ENCODE results near the gene SORT1.

DNA sequence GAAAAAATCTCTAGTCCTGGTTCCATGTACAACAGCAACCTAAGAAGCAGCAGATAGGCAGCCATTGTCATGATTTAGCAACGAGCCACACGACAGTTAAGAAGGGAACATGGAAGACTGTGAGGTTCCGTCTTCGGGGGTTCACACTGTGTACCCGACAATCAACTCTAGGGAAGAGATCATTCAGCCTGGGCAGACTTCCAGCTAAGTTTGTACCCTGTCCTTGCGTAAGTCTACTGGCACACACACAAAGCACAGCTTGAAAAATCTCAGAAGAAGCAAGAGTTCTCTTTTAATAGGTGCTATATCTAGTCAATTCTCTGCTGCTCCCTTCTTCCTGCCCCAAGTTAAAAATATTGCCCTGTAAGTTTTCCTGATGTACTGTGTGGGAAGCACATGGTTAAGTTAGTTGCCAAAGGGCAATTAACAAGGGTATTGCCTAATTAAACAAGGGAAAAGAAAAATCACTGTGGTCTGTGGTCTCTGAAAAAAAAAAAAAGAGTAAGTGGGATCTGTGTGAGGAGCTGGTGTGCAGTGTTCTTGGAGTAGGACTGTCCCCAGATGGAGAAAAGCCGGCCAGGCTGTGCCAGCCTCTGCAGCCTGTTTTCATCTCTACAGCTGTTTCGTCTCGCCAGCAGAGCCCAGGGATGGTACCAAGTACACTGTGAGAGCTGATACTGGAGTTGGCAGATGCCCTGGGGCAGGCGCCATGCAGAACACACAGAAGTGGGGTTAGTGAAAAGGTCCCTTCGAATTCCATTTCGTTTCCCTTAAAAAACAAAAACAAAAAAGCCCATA lies 84.5 kb downstream of the SORT1 start:
- TF ChIP-seq EZH2 (IDR thresholded peaks at IDR 0.05; ENCODE audit: borderline replicate concordance, low read length), result no peak
- TF ChIP-seq, protein P1, sequence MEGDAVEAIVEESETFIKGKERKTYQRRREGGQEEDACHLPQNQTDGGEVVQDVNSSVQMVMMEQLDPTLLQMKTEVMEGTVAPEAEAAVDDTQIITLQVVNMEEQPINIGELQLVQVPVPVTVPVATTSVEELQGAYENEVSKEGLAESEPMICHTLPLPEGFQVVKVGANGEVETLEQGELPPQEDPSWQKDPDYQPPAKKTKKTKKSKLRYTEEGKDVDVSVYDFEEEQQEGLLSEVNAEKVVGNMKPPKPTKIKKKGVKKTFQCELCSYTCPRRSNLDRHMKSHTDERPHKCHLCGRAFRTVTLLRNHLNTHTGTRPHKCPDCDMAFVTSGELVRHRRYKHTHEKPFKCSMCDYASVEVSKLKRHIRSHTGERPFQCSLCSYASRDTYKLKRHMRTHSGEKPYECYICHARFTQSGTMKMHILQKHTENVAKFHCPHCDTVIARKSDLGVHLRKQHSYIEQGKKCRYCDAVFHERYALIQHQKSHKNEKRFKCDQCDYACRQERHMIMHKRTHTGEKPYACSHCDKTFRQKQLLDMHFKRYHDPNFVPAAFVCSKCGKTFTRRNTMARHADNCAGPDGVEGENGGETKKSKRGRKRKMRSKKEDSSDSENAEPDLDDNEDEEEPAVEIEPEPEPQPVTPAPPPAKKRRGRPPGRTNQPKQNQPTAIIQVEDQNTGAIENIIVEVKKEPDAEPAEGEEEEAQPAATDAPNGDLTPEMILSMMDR (conservative IDR thresholded peaks at IDR 0.05 in 1 of 2, IDR thresholded peaks at IDR 0.05 in 1 of 2; ENCODE audit: extremely low read depth in 1 of 2, insufficient read depth in 1 of 2, low read depth in 1 of 2, low read length in 2 of 2), result no peak
